Measurements from ENCODE around the gene MMAB. TPM values are rescaled to one million over a fixed set of nuclear protein-coding genes. Genes with fewer than 3 reads are reported as not detected.

Gene MMAB
- 10 to 100 TPM; 13.9 to 25.5 TPM for total RNA-seq

- H3K9me3 Mint-ChIP-seq, result no peaks in the 10 kb centered on the region
- ATAC-seq (replicated peaks in 1 of 2), result peak; percentile 94 to 96
- H3K27me3 Mint-ChIP-seq (ENCODE audit: low read depth), result no peaks in the 10 kb centered on the region
- peak within 1 kb of the TSS; percentile 90 to 95 for H3K4me3 Mint-ChIP-seq
- H3K4me1 Mint-ChIP-seq (ENCODE audit: low read depth), result peaks cover 21% of the 10 kb centered on the region
- peaks cover 0 to 5% of the 10 kb centered on the region in 2 donors for H3K36me3 Mint-ChIP-seq (ENCODE audit: insufficient read depth in 2 of 2)
- peak within 1 kb of the TSS; percentile 94 for H3K27ac Mint-ChIP-seq
- DNase-seq, result peak; percentile 97 to 99
Observed at GRCh38 chr12:109573029-109573913, at the start of gene MMAB, which contains the start of gene MVK. MMAB (minus strand) TSS chr12:109573504; CDS start chr12:109573480, 24 bp downstream. MVK (plus strand) TSS chr12:109573794; CDS start chr12:109574823, 1,029 bp downstream.

GRCh38 chr12:109621901-109622364 is 48.6 kb upstream of the MMAB start:
- Mint-ChIP-seq H3K27ac (no peak overlapping the region), H3K4me1 (ENCODE audit: low read depth) (peaks cover 9% of the 10 kb centered on the region), H3K36me3 (ENCODE audit: insufficient read depth in 2 of 2) (no peaks in the 10 kb centered on the region), H3K27me3 (ENCODE audit: low read depth) (peaks cover 32% of the 10 kb centered on the region), H3K4me3 (no peak overlapping the region), H3K9me3 (no peaks in the 10 kb centered on the region)
- ATAC-seq (replicated peaks in 1 of 2) (no peak), DNase-seq (no peak)

DNA sequence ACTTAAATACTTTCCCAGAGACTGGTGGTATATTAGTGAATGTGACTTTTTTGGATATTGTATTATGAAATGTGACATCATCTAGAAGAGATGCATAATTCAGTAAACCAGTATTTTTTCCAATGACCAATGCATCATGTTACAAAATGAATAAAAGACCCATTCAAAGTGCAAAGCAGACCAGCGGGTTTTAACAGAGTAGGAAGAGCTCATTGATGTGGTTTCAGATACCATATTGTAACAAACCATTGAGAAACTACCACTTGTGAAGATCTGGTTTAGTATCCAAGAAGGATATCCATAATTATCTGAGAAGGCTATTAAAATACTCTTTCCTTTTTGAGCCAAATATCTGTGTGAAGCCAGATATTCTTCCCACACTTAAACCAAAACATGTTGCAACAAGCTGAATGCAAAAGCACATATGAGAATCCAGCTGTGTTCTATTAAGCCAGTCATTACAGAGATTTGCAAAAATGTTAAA is 47.9 kb upstream of the MMAB start:
- no peaks in the 10 kb centered on the region for H3K9me3 Mint-ChIP-seq
- peaks cover 9% of the 10 kb centered on the region for H3K4me1 Mint-ChIP-seq (ENCODE audit: low read depth)
- no peaks in the 10 kb centered on the region for H3K36me3 Mint-ChIP-seq (ENCODE audit: insufficient read depth in 2 of 2)
- H3K27ac Mint-ChIP-seq, result no peak overlapping the region
- no peak overlapping the region for H3K4me3 Mint-ChIP-seq
- ATAC-seq (replicated peaks in 1 of 2) (no peak), DNase-seq (no peak)
- H3K27me3 Mint-ChIP-seq (ENCODE audit: low read depth), result peaks cover 28% of the 10 kb centered on the region

DNA sequence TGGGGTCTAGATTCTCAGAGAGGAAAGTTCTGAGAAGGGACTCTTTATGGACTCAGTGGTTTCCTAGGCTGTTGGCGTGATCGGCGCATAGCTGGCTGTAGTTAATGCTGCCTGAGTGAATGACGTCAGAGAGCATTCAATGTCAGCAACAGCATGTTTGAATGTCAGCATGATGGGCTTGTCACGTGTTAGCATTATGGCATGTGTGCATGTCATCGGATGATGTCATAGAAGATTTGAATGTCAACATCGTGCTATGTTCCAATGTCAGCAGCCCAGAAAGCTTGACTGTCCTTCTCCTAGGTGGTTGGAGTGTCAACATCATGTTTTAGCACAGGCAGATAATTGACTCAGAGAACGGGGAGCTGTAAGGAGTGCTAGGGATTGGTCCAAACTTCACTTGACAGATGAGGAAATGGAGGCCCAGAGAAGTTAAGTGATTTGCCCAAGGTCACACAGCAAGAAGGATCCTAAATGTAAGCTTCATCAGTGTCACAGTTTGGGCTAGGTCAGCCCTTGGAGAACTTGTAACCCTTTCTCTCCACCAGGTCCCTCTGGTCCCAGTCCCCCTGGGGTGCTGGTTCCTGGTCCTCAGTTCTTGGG is 45.8 kb upstream of the MMAB start:
- Mint-ChIP-seq H3K36me3 (ENCODE audit: insufficient read depth in 2 of 2) (no peaks in the 10 kb centered on the region), H3K4me1 (ENCODE audit: low read depth) (peaks cover 9% of the 10 kb centered on the region), H3K27me3 (ENCODE audit: low read depth) (peaks cover 38% of the 10 kb centered on the region), H3K9me3 (no peaks in the 10 kb centered on the region), H3K4me3 (no peak overlapping the region), H3K27ac (no peak overlapping the region)
- no peak for DNase-seq
- ATAC-seq (replicated peaks in 1 of 2), result no peak

- no peaks in the 10 kb centered on the region for H3K36me3 Mint-ChIP-seq (ENCODE audit: insufficient read depth in 2 of 2)
- H3K9me3 Mint-ChIP-seq, result no peaks in the 10 kb centered on the region
- H3K27me3 Mint-ChIP-seq (ENCODE audit: low read depth), result peaks cover 48% of the 10 kb centered on the region
- ATAC-seq (replicated peaks in 1 of 2), result no peak
- no peak overlapping the region for H3K4me3 Mint-ChIP-seq
- peaks cover 9% of the 10 kb centered on the region for H3K4me1 Mint-ChIP-seq (ENCODE audit: low read depth)
- no peak overlapping the region for H3K27ac Mint-ChIP-seq
- DNase-seq, result no peak
Observed at GRCh38 chr12:109618082-109618481, 44.8 kb upstream of the MMAB start.

- peaks cover 5% of the 10 kb centered on the region for H3K4me1 Mint-ChIP-seq (ENCODE audit: low read depth)
- ATAC-seq (replicated peaks in 1 of 2) (no peak), DNase-seq (no peak)
- peaks cover 52% of the 10 kb centered on the region for H3K27me3 Mint-ChIP-seq (ENCODE audit: low read depth)
- no peaks in the 10 kb centered on the region for H3K36me3 Mint-ChIP-seq (ENCODE audit: insufficient read depth in 2 of 2)
- H3K4me3 Mint-ChIP-seq, result no peak overlapping the region
- H3K27ac Mint-ChIP-seq, result no peak overlapping the region
- no peaks in the 10 kb centered on the region for H3K9me3 Mint-ChIP-seq
Observed at GRCh38 chr12:109617491-109617890, 44.2 kb upstream of the MMAB start.

DNA sequence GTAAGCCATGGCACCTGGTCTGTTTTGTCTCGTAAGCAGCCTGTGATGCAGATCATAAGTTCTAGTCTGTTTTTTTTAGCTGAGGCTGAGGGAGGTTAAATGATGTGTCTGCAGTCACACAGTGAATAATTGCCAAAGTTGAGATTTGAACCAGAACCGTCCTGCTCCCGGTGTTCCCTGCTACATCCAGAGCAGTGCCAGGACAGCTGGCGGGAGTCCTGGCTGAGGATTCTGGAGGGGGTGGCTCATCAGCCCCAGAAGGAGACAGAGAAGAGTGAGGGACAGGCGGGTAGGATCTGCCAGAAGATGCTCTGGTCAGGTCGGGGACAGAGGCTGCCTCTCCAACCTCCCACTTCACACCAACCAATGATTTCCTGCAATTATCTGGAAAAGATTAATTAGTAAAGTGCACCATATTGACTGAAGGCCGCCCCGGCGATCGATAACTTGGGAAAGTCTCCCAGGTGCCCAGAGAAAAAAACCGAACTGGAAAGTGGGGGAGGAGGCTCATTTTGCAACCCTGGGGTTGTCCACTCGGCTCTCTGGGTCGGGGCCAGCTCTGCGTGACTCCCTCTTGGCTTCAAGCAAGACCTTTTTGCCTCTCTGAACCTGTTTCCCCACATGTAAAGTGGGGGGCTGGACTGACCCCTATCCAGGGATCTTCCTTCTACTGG is 42.4 kb upstream of the MMAB start:
- Mint-ChIP-seq H3K27ac (no peak overlapping the region), H3K36me3 (ENCODE audit: insufficient read depth in 2 of 2) (no peaks in the 10 kb centered on the region), H3K9me3 (no peaks in the 10 kb centered on the region), H3K4me3 (no peak overlapping the region), H3K4me1 (ENCODE audit: low read depth) (no peaks in the 10 kb centered on the region), H3K27me3 (ENCODE audit: low read depth) (peaks cover 37% of the 10 kb centered on the region)
- ATAC-seq (replicated peaks in 1 of 2), result no peak
- DNase-seq, result no peak

- ATAC-seq (replicated peaks in 1 of 2), result no peak
- Mint-ChIP-seq H3K36me3 (ENCODE audit: insufficient read depth in 2 of 2) (no peaks in the 10 kb centered on the region), H3K4me1 (ENCODE audit: low read depth) (no peaks in the 10 kb centered on the region), H3K9me3 (no peaks in the 10 kb centered on the region), H3K27ac (no peak overlapping the region), H3K4me3 (no peak overlapping the region), H3K27me3 (ENCODE audit: low read depth) (peaks cover 25% of the 10 kb centered on the region)
- no peak for DNase-seq
Observed at GRCh38 chr12:109613649-109614455, 40.5 kb upstream of the MMAB start.

DNA sequence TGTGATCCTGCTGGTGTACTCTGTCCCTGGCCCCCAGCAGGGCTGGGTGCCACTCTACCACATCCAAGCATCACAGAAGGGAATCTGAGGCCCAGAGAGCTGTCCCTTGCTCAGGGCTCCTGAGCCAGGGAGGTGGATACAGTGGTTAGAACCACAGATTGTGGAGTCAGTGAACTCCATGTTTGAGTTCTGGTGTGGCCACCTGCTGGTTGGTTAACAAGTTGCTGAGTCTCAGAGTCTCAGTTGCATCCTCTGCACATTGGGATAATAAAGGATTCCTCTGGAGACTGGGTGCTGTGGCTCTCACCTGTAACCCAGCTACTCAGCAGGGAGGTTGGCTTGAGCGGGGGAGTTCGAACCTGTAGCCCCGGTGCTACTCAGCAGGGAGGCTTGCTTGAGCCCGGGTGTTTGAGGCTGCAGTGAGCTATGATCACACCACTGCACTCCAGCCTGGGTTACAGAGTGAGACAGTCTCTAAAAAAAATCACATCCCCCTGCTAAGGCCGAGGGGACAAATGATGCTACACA is 39.7 kb upstream of the MMAB start:
- Mint-ChIP-seq H3K9me3 (no peaks in the 10 kb centered on the region), H3K27ac (no peak overlapping the region), H3K36me3 (ENCODE audit: insufficient read depth in 2 of 2) (no peaks in the 10 kb centered on the region), H3K27me3 (ENCODE audit: low read depth) (peaks cover 28% of the 10 kb centered on the region), H3K4me1 (ENCODE audit: low read depth) (no peaks in the 10 kb centered on the region), H3K4me3 (no peak overlapping the region)
- DNase-seq, result no peak
- ATAC-seq (replicated peaks in 1 of 2), result no peak

DNA sequence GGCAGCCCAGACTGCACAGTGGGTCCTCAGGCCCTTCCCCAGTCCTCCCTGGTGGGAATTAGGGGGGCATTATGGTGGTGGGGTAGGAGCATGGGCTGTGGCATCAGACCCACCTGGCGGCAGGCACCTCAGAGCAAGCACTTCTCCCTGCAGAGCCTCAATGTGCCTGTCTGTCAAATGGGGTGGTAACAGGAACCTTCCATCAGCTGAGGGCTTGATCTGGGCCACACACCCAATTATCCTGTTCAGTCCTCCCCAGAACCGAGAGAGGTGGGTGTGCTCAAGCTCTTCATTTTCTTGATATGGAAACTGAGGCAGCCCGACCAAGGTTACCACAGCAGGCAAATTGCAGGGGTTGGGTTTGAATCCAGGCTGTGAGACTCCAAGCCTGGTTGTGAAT is 38.7 kb upstream of the MMAB start:
- Mint-ChIP-seq H3K4me1 (ENCODE audit: low read depth) (no peaks in the 10 kb centered on the region), H3K27ac (no peak overlapping the region), H3K27me3 (ENCODE audit: low read depth) (peaks cover 38% of the 10 kb centered on the region), H3K36me3 (ENCODE audit: insufficient read depth in 2 of 2) (no peaks in the 10 kb centered on the region), H3K4me3 (no peak overlapping the region), H3K9me3 (no peaks in the 10 kb centered on the region)
- ATAC-seq (replicated peaks in 1 of 2), result no peak
- DNase-seq, result no peak

DNA sequence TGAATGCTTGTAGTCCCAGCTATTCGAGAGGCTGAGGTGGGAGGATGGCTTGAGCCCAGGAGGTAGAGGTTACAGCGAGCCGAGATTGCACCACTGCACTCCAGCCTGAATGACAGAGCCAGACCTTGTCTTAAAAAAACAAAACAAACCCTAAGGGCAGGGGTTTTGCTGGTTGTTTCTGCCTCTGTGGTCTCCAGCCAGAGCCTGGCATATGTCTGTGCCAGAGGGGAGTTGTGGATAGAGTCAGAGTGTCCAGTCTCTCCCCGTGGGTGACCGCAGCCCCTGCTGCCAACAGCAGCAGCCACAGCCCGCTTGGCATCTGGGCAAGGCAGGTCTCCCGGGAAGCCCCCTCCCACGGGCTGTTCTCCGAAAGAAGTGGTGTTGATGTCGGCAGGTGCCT is 37.9 kb upstream of the MMAB start:
- no peaks in the 10 kb centered on the region for H3K4me1 Mint-ChIP-seq (ENCODE audit: low read depth)
- H3K27me3 Mint-ChIP-seq (ENCODE audit: low read depth), result peaks cover 41% of the 10 kb centered on the region
- DNase-seq, result no peak

GRCh38 chr12:109610523-109610922 is 37.2 kb upstream of the MMAB start:
- H3K36me3 Mint-ChIP-seq (ENCODE audit: insufficient read depth in 2 of 2), result no peaks in the 10 kb centered on the region
- no peak overlapping the region for H3K4me3 Mint-ChIP-seq
- DNase-seq, result no peak
- no peaks in the 10 kb centered on the region for H3K4me1 Mint-ChIP-seq (ENCODE audit: low read depth)
- no peak overlapping the region for H3K27ac Mint-ChIP-seq
- peaks cover 38% of the 10 kb centered on the region for H3K27me3 Mint-ChIP-seq (ENCODE audit: low read depth)
- no peaks in the 10 kb centered on the region for H3K9me3 Mint-ChIP-seq
- ATAC-seq (replicated peaks in 1 of 2), result no peak

More for the DNA sequence above, 37.9 kb upstream of the MMAB start:
- H3K36me3 Mint-ChIP-seq (ENCODE audit: insufficient read depth in 2 of 2), result no peaks in the 10 kb centered on the region
- no peaks in the 10 kb centered on the region for H3K9me3 Mint-ChIP-seq
- no peak for ATAC-seq (replicated peaks in 1 of 2)
- no peak overlapping the region for H3K4me3 Mint-ChIP-seq
- no peak overlapping the region for H3K27ac Mint-ChIP-seq
